Stimulated activated CD4-positive, alpha-beta T cell treated with anti-CD3 and anti-CD28 coated beads, TNF-alpha, amount 100 ng/mL, for 1 hour (primary cell): ENCODE data around the gene FGFRL1.

ENCODE experiments used
- DNase-seq, 3 donors: peaks; one replicate each; pipeline ENCODE4 v3.0.0-alpha.2; 2020; ENCODE audit warnings: low read depth in 3 of 3, low spot score in 1 of 3

FGFRL1 gene

GRCh38 chr4:1021386-1022050 lies 10.1 kb downstream of the FGFRL1 start:
- no peak for DNase-seq

- no peak for DNase-seq
Observed at GRCh38 chr4:1022051-1022738, 10.8 kb downstream of the FGFRL1 start.

- DNase-seq: no peak
Observed at GRCh38 chr4:1022739-1023066, 11.3 kb downstream of the FGFRL1 start.

GRCh38 chr4:1023075-1023640 lies 11.7 kb downstream of the FGFRL1 start:
- no peak for DNase-seq

GRCh38 chr4:1023895-1024740 lies 12.7 kb downstream of the FGFRL1 start:
- DNase-seq: no peak

- no peak for DNase-seq
Observed at GRCh38 chr4:1024882-1025545, 13.6 kb downstream of the FGFRL1 start.

- peak in 1 of 3 donors; percentile 31 for DNase-seq
Observed at GRCh38 chr4:1026115-1026514, 14.7 kb downstream of the FGFRL1 start.

GRCh38 chr4:1027219-1027914 lies 15.9 kb downstream of the FGFRL1 start:
- no peak for DNase-seq

GRCh38 chr4:1027915-1028238 lies 16.5 kb downstream of the FGFRL1 start:
- DNase-seq: no peak

GRCh38 chr4:1028574-1029220 lies 17.3 kb downstream of the FGFRL1 start:
- no peak for DNase-seq

GRCh38 chr4:1029529-1029928 lies 18.1 kb downstream of the FGFRL1 start:
- DNase-seq: no peak

GRCh38 chr4:1030031-1030430 lies 18.6 kb downstream of the FGFRL1 start:
- no peak for DNase-seq

GRCh38 chr4:1030559-1030958 lies 19.1 kb downstream of the FGFRL1 start:
- DNase-seq: no peak

GRCh38 chr4:1031346-1031745 lies 19.9 kb downstream of the FGFRL1 start:
- DNase-seq: no peak

- no peak for DNase-seq
Observed at GRCh38 chr4:1031956-1032795, 20.8 kb downstream of the FGFRL1 start.

- no peak for DNase-seq
Observed at GRCh38 chr4:1032861-1033260, 21.4 kb downstream of the FGFRL1 start.

- no peak for DNase-seq
Observed at GRCh38 chr4:1033840-1034551, 22.6 kb downstream of the FGFRL1 start.

GRCh38 chr4:1035510-1035909 lies 24.1 kb downstream of the FGFRL1 start:
- DNase-seq: no peak

- DNase-seq: no peak
Observed at GRCh38 chr4:1036095-1036494, 24.7 kb downstream of the FGFRL1 start.
